HFFc6 (cell line): ENCODE results near the gene AVL9. TPM values are rescaled to one million over a fixed set of nuclear protein-coding genes. Genes with fewer than 3 reads are reported as not detected.
"Not testable (repeated sequence)": the region's sequence is repeated elsewhere in the genome, so short reads cannot be mapped to it uniquely, and the experiment has no call there.

Experiments used
- DNase-seq: peaks from one replicate; pipeline ENCODE4 v3.0.0-alpha.2; 2018
- H3K27ac Mint-ChIP-seq: 2 replicates; pipeline ENCODE4 v1.8.0; 2020; ENCODE audit warnings: mild to moderate bottlenecking, mixed read lengths
- H3K27me3 Mint-ChIP-seq: 2 replicates; pipeline ENCODE4 v1.8.0; 2021; ENCODE audit warnings: mild to moderate bottlenecking, moderate library complexity, mixed read lengths; ENCODE audit not compliant: insufficient read depth
- H3K36me3 Mint-ChIP-seq: 2 replicates; pipeline ENCODE4 v1.8.0; 2021; ENCODE audit warnings: low read depth, mixed read lengths
- H3K4me1 Mint-ChIP-seq: 2 replicates; pipeline ENCODE4 v1.8.0; 2020; ENCODE audit warnings: low read depth, mixed read lengths
- H3K4me3 Mint-ChIP-seq: 2 replicates; pipeline ENCODE4 v1.8.0; 2020; ENCODE audit warnings: mild to moderate bottlenecking, moderate library complexity, mixed read lengths
- H3K9me3 Mint-ChIP-seq: 2 replicates; pipeline ENCODE4 v1.8.0; 2020; ENCODE audit warnings: mild to moderate bottlenecking, mixed read lengths
- total RNA-seq, 6 experiments: library from RNA; stranded (reverse); fragmentation: NEBNext Ultra II Directional; extraction: Animal tissue kit (Norgen Biotek cat#: 25700); gene quantifications; 2 replicates in 1 of 6; 3 replicates in 5 of 6; pipeline ENCODE4 v1.2.3, GENCODE V29; 2021
- TF ChIP-seq, protein P1 (sequence below): fragments of 200-600 bp; sonication (generic); IDR thresholded peaks from 2 replicates; pipeline ENCODE4 v1.5.0; 2021; ENCODE audit warnings: antibody characterized with exemption, mild to moderate bottlenecking

Gene AVL9
- total RNA-seq, 6 experiments from 2014 or later = 31.4 to 37.3 (median 34.1) TPM

DNA sequence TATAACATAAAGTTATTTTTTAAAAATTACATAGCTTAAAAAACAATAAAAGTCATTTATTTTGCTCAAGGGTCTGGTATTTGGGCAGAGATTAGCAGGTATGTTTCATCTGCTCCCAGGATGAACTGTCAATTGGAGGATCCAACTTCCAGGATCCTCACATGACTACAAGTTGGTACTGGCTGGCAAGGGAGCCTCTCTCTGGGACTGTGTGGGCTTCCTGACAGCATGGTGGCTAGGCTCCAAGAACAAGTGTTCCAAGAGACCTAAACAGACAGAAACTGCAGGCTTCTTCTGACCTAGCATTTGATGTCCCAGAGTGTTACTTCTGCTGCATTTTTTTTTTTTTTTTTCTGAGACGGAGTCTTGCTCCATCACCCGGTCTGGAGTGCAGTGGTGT lies 107.2 kb downstream of the AVL9 start:
- H3K27ac Mint-ChIP-seq = no peak overlapping the region
- peaks cover 27% of the 10 kb centered on the region for H3K36me3 Mint-ChIP-seq
- DNase-seq = no peak
- TF ChIP-seq, protein P1, sequence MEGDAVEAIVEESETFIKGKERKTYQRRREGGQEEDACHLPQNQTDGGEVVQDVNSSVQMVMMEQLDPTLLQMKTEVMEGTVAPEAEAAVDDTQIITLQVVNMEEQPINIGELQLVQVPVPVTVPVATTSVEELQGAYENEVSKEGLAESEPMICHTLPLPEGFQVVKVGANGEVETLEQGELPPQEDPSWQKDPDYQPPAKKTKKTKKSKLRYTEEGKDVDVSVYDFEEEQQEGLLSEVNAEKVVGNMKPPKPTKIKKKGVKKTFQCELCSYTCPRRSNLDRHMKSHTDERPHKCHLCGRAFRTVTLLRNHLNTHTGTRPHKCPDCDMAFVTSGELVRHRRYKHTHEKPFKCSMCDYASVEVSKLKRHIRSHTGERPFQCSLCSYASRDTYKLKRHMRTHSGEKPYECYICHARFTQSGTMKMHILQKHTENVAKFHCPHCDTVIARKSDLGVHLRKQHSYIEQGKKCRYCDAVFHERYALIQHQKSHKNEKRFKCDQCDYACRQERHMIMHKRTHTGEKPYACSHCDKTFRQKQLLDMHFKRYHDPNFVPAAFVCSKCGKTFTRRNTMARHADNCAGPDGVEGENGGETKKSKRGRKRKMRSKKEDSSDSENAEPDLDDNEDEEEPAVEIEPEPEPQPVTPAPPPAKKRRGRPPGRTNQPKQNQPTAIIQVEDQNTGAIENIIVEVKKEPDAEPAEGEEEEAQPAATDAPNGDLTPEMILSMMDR = no peak
- peaks cover 10% of the 10 kb centered on the region for H3K9me3 Mint-ChIP-seq
- no peak overlapping the region for H3K4me3 Mint-ChIP-seq
- H3K27me3 Mint-ChIP-seq = peaks cover 1% of the 10 kb centered on the region; the same call in 1 of the 2 replicates
- no peaks in the 10 kb centered on the region for H3K4me1 Mint-ChIP-seq

- DNase-seq, H3K27ac Mint-ChIP-seq, H3K4me3 Mint-ChIP-seq, H3K27me3 Mint-ChIP-seq, H3K4me1 Mint-ChIP-seq: not testable (repeated sequence)
- Mint-ChIP-seq H3K36me3 (peaks cover 17% of the 10 kb centered on the region), H3K9me3 (peaks cover 10% of the 10 kb centered on the region)
These were observed 108.2 kb downstream of the AVL9 start for GRCh38 chr7:32603492-32603891.

DNA sequence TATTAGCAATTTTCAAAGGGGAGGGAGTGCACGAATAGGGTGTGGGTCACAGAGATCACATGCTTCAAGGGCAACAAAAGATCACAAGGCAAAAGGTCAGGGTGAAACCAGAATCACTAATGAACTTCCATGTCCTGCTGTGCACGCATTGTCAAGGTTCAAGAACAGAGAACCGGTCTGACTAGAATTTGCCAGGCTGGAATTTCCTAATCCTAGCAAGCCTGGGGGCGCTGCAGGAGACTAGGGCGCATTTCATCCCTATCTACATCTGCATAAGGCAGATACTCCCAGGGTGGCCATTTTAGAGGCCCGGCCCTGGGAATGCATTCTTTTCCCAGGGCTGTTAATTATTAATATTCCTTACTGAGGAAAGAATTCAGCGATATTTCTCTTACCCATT lies 108.8 kb downstream of the AVL9 start:
- peaks cover 10% of the 10 kb centered on the region for H3K9me3 Mint-ChIP-seq
- not testable (repeated sequence) for H3K27ac Mint-ChIP-seq, H3K27me3 Mint-ChIP-seq, H3K4me3 Mint-ChIP-seq, H3K4me1 Mint-ChIP-seq, DNase-seq
- H3K36me3 Mint-ChIP-seq = peaks cover 16% of the 10 kb centered on the region

GRCh38 chr7:32605032-32605431 lies 109.7 kb downstream of the AVL9 start:
- Mint-ChIP-seq H3K27me3 (peaks cover 3% of the 10 kb centered on the region; the same call in 1 of the 2 replicates), H3K9me3 (peaks cover 10% of the 10 kb centered on the region), H3K36me3 (peaks cover 16% of the 10 kb centered on the region), H3K4me1 (no peaks in the 10 kb centered on the region), H3K27ac (no peak overlapping the region), H3K4me3 (no peak overlapping the region)
- TF ChIP-seq, protein P1 = no peak
- no peak for DNase-seq

DNA sequence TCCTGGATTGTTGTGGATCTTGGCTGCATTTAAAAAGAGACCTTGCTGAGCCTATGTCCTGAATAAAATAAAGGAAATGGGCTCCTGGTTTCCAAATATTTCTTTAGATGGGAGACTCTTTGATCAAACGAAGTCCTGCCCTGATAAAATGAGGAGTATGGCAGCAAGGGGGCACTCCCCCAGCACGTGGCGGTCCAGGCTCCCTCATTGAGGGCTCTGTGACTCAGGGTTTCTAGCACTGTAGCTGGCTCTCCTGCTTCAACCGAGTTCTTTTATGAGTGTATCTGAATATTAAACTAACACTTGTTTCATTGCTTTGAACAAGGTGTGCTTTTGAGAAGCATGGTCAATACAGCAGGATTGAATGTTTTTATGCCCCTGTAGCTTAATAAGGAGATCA lies 114.2 kb downstream of the AVL9 start:
- TF ChIP-seq, protein P1 = no peak
- H3K27me3 Mint-ChIP-seq = peaks cover 3% of the 10 kb centered on the region; the same call in 1 of the 2 replicates
- no peak overlapping the region for H3K4me3 Mint-ChIP-seq
- H3K27ac Mint-ChIP-seq = no peak overlapping the region
- peaks cover 5% of the 10 kb centered on the region for H3K36me3 Mint-ChIP-seq
- H3K4me1 Mint-ChIP-seq = peaks cover 9% of the 10 kb centered on the region
- H3K9me3 Mint-ChIP-seq = peaks cover 5% of the 10 kb centered on the region; the same call in 1 of the 2 replicates
- no peak for DNase-seq

DNA sequence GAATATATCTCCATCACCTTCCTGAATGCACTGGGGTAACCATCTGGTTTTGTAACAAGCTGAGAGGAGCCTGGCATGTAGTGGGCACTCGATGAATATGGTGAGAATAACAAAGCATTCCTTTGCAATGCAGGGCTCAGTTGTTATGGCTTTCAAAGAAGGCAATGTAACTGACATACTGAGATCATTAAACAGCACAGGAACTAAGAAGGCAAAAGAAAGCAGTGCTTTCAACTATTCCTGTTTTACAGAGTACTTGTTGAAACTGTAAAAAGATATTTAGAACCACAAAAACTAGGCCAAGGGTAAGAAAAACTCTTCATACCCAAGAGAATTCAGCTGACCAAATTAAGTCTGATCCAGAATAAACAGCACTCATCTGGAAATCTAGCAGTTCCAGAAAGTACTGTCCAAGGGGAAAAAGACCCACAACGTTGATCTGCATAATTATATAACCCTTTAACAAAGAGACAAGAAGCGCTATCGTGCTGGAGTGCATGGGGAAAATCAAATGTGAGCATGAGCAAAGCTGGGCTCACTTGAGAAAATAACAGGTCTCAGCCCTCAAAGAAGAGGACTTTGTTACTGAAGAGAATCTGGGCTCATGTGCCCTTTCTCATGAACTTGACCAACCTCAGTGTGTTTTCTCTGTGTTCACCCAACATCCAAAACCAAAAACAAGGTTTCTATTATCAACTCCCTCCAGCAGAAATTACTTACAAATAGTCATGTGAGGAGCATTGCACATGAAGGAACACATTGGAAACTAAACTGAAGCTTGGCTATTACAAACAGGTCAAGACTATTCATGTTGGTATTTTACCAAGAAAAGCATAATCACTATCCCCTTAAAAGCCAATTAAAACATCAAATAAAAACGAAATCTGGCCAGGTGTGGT lies 116.2 kb downstream of the AVL9 start:
- no peaks in the 10 kb centered on the region; the same call in 1 of the 2 replicates for H3K36me3 Mint-ChIP-seq
- TF ChIP-seq, protein P1 = no peak
- H3K9me3 Mint-ChIP-seq = no peaks in the 10 kb centered on the region
- no peak for DNase-seq
- peak overlapping the region; percentile 29; the same call in 1 of the 2 replicates for H3K27ac Mint-ChIP-seq
- peaks cover 15% of the 10 kb centered on the region for H3K4me1 Mint-ChIP-seq
- H3K4me3 Mint-ChIP-seq = no peak overlapping the region
- H3K27me3 Mint-ChIP-seq = peaks cover 3% of the 10 kb centered on the region; the same call in 1 of the 2 replicates
